Measurements from ENCODE around the gene CPNE7. TPM values are rescaled to one million over a fixed set of nuclear protein-coding genes. Genes with fewer than 3 reads are reported as not detected.

The CPNE7 gene
- total and polyA plus RNA-seq, 9 donors = 0.36 to 4.0 (median 0.92) TPM; not detected in 2

GRCh38 chr16:89646270-89646669 lies 70.7 kb downstream of the CPNE7 start:
- no peak for DNase-seq
- Histone ChIP-seq H3K27ac (no peak overlapping the region), H3K4me1 (ENCODE audit: insufficient read depth) (no peaks in the 10 kb centered on the region), H3K27me3 (no peaks in the 10 kb centered on the region), H3K36me3 (no peaks in the 10 kb centered on the region), H3K9me3 (no peaks in the 10 kb centered on the region), H3K4me3 (no peak overlapping the region)
- intact Hi-C loops (cut with DNase I) = no loop called here
- no peak for TF ChIP-seq CTCF (IDR thresholded peaks at IDR 0.05)
- TF ChIP-seq EP300 (IDR thresholded peaks at IDR 0.05) = no peak
- no peak for TF ChIP-seq POLR2A (IDR thresholded peaks at IDR 0.05)
- 93 to 94% (median 94%) methylated on average over 22 of the region's 22 CpGs for WGBS, 3 donors

Small RNAs within 50 kb of the gene (small RNA-seq; reads per million reads assigned to genes)
- not detected for gene SNORD68

Other genes with a start within 250 kb of the CPNE7 start
- gene ANKRD11, start 85.2 kb upstream of the CPNE7 start, total RNA-seq = 100 to 1,000 TPM in 5 of 7 donors, 10 to 100 TPM in 2; 56.1 to 188 (median 123) TPM
- gene ANKRD11, start 85.2 kb upstream of the CPNE7 start, polyA plus RNA-seq = 10 to 100 TPM; 52.1 to 68.5 TPM
- 100 to 1,000 TPM in 3 of 7 donors, 10 to 100 TPM in 4; 73.5 to 145 (median 96.0) TPM for gene SPG7, start 67.4 kb upstream of the CPNE7 start, total RNA-seq
- gene SPG7, start 67.4 kb upstream of the CPNE7 start, polyA plus RNA-seq = 10 to 100 TPM; 48.9 to 76.7 TPM
- over 10,000 TPM in 2 of 7 donors, 1,000 to 10,000 TPM in 5; 4,259 to 21,366 (median 5,883) TPM for gene RPL13, start 15.1 kb upstream of the CPNE7 start, total RNA-seq
- gene RPL13, start 15.1 kb upstream of the CPNE7 start, polyA plus RNA-seq = over 10,000 TPM in 1 of 2 donors, 1,000 to 10,000 TPM in 1; 1,317 to 14,290 TPM
- 1 to 10 TPM in 3 of 7 donors, under 1 TPM in 3, not detected in 1; 0.30 to 5.7 (median 1.3) TPM for gene DPEP1, start 37.9 kb downstream of the CPNE7 start, total RNA-seq
- 1 to 10 TPM in 1 of 2 donors, under 1 TPM in 1; 0.35 to 3.3 TPM for gene DPEP1, start 37.9 kb downstream of the CPNE7 start, polyA plus RNA-seq
- 10 to 100 TPM; 36.0 to 76.8 (median 54.2) TPM for gene CHMP1A, start 82.0 kb downstream of the CPNE7 start, total RNA-seq
- 10 to 100 TPM; 13.2 to 49.2 TPM for gene CHMP1A, start 82.0 kb downstream of the CPNE7 start, polyA plus RNA-seq
- gene SPATA33, start 82.1 kb downstream of the CPNE7 start, total RNA-seq = 1 to 10 TPM; 1.5 to 8.2 (median 5.8) TPM
- 1 to 10 TPM; 3.4 to 3.7 TPM for gene SPATA33, start 82.1 kb downstream of the CPNE7 start, polyA plus RNA-seq
- 10 to 100 TPM; 22.8 to 62.1 (median 51.9) TPM for gene CDK10, start 110.9 kb downstream of the CPNE7 start, total RNA-seq
- 10 to 100 TPM; 16.9 to 54.5 TPM for gene CDK10, start 110.9 kb downstream of the CPNE7 start, polyA plus RNA-seq
- 10 to 100 TPM in 4 of 7 donors, 1 to 10 TPM in 3; 3.6 to 29.8 (median 11.1) TPM for gene SPATA2L, start 125.9 kb downstream of the CPNE7 start, total RNA-seq
- 1 to 10 TPM in 1 of 2 donors, under 1 TPM in 1; 0.42 to 4.8 TPM for gene SPATA2L, start 125.9 kb downstream of the CPNE7 start, polyA plus RNA-seq
- gene VPS9D1, start 145.1 kb downstream of the CPNE7 start, total RNA-seq = 10 to 100 TPM in 4 of 7 donors, 1 to 10 TPM in 3; 4.2 to 15.5 (median 10.0) TPM
- 1 to 10 TPM in 1 of 2 donors, under 1 TPM in 1; 0.50 to 9.7 TPM for gene VPS9D1, start 145.1 kb downstream of the CPNE7 start, polyA plus RNA-seq
- 10 to 100 TPM; 21.7 to 39.9 (median 28.3) TPM for gene ZNF276, start 145.8 kb downstream of the CPNE7 start, total RNA-seq
- gene ZNF276, start 145.8 kb downstream of the CPNE7 start, polyA plus RNA-seq = 10 to 100 TPM in 1 of 2 donors, 1 to 10 TPM in 1; 7.1 to 25.2 TPM
- 1 to 10 TPM in 6 of 7 donors, under 1 TPM in 1; 0.91 to 7.6 (median 5.1) TPM for gene FANCA, start 240.9 kb downstream of the CPNE7 start, total RNA-seq
- gene FANCA, start 240.9 kb downstream of the CPNE7 start, polyA plus RNA-seq = 1 to 10 TPM; 2.0 to 2.2 TPM